UCSD-AML1 (cell line): Measurements from ENCODE around the gene OBSCN.
"Not testable (repeated sequence)": the region's sequence is repeated elsewhere in the genome, so short reads cannot be mapped to it uniquely, and the experiment has no call there.

Experiments used
- DNase-seq: peaks from one replicate; lab custom pipeline; 2025; ENCODE audit not compliant: unreplicated experiment; lab: John Stamatoyannopoulos, UW

Gene OBSCN

DNA sequence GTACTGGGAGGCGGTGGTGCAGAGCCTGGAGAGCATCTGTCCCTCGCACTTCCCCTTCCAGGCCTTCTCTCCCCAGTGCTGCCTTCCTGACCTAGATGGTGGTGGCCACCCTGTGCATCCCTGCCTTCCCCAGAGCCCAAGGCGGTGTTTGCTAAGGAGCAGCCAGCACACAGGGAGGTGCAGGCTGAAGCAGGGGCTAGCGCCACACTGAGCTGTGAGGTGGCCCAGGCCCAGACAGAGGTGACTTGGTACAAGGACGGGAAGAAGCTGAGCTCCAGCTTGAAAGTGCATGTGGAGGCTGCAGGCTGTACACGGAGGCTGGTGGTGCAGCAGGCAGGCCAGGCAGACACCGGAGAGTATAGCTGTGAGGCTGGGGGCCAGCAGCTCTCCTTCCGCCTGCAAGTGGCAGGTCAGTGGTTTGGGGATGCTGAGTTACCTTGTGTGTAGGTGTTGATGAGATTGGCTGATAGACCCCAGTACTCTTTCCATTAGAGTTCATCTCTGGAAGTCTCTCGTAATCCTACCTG, 51.6 kb downstream of the OBSCN start:
- no peak for DNase-seq

DNA sequence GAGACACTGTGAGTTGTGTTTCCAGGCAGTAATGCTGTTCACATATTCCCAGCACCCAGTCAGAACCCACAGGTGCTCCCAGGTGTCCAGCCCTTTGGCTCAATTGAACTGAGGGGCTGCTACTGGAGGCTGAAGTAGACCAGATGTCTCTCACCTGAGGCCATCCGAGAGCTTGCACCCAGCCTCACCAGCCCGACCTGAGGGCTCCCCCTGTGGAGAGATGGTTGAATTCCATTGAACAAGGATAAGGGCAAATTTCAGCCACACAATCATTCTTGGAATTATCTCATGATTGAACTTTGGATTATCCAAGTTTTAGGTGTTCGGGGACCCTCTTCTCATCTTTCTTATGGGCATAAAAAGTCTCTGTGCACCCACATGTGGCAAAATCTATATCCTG, 52.1 kb downstream of the OBSCN start:
- no peak for DNase-seq

DNA sequence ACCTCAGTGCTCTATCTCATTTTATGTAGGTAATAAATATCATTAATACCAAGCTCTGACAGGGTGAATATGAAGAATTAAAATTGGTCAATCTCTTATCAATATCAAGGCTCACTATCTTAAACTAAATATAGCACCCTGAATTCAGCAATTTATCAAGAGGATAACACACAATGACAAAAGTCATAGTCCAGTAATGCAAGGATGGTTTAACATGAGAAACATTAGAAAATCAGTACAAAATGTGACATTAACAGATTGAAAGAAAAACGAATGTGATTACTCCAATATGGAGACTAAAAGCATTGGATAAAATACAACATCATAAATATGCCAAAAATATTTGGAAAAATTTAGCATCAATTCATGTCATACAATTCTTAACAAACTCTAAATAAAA, 53.9 kb downstream of the OBSCN start:
- DNase-seq = no peak

DNA sequence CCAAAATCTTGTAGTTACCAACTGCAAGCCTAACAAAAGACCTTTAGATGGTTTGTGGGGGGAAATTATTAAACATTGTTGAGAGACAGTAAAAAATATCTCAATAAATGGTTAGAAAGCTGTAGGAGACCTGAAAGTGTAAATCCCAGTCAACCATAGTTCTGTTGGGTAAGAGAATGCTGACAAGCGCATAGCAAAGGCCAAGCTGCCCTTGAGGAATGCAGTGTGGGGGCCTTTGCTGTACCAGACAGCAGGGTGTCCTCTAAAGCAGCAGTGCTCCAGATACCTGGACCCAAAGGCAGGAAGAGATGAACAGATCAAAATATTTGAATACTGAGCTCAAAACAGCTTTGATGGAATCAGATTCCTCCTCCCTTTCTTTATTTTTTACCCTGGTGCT, 54.6 kb downstream of the OBSCN start:
- no peak for DNase-seq

DNA sequence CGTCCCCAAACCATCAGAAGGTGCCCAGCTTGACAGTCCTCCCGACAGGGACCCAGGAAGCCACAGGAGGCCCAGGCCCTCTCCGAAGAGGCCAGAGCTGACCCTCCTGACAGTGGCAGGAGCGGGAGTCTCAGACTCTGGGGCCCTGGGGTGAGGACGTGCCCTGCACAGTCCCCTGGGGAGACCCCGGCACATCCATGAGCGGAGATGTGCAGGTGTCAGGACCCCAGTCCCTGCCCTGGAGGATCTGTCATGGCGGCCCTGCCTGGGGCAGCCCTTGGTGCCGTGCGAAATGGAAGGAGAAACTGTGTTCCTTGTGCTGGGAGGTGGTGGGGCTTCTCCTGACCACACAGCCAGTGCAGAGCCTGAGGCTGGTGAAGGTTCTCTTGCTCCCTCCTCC, 55.8 kb downstream of the OBSCN start:
- no peak for DNase-seq

DNA sequence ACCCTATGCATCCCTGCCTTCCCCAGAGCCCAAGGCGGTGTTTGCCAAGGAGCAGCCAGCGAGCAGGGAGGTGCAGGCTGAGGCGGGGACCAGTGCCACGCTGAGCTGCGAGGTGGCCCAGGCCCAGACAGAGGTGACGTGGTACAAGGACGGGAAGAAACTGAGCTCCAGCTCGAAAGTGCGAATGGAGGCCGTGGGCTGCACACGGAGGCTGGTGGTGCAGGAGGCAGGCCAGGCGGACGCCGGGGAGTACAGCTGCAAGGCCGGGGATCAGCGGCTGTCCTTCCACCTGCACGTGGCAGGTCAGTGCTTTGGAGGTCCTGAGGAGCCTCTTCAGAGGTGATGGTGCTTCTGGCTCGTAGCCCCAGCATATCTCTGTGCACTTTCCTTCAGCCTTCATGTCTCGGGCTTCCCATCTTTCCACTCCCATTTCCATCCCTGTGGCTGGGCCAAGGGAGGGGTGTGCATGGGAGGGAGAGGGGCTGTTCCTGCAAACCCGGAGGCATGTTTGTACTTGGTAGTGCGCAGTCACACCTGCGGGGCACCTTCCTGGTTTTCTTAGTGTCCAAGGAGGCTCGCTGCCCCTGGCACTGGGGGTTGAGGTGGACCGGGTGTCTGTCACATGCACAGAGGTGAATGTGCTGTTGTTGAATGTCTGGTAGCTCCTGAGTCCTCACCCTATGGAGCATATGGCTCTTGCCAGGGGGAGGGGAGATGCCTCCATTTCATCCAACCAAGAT, 56.4 kb downstream of the OBSCN start:
- DNase-seq = no peak

DNA sequence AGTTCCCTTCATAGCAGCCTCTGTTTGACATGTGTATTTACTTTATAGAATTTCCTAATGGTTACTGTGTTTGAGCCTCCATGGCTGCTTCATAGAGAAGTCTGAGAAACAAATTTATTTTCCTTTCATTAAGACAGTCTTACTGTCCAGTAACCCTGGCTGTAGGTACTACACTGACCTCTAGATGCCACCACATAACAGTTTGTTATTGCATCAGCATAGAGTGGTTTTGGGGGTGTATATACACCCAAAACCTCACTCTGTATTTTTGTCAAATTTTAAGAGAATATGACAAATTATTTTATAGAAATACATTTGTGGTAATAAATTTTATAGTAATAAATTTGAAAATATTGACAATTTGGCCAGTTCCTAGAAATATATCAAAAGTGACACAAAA, 57.3 kb downstream of the OBSCN start:
- no peak for DNase-seq

DNA sequence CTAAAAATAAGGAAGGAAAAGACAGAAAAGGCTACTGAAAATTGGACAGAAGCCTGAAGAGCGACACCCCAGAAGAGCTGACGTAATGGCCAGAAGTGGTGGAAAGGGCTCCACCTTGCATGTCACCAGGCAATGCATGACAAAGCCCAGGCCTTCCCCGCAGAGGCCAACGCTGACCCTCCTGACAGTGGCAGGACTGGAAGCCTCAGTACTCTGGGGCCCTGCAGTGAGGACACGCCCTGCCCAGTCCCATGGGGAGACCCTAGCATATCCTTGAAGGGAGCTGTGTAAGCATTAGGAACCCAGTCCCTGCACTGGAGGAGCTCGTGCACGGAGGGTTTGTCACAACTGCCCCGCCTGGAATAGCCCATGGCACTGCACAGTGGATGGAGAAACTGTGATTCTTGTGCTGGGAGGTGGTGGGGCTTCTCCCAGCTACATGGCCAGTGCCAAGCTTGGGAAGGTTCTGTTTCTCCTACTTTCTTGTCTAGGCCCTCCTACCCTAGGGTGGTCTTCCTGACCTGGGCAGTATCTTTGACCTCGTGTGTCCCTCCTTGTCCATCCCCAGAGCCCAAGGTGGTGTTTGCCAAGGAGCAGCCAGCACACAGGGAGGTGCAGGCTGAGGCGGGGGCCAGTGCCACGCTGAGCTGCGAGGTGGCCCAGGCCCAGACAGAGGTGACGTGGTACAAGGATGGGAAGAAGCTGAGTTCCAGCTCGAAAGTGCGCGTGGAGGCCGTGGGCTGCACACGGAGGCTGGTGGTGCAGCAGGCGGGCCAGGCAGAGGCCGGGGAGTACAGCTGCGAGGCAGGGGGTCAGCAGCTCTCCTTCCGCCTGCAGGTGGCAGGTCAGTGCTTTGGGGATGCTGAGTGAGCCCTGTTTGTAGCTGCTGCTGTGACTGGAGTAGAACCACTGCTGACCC, 60.4 kb downstream of the OBSCN start:
- no peak for DNase-seq

DNA sequence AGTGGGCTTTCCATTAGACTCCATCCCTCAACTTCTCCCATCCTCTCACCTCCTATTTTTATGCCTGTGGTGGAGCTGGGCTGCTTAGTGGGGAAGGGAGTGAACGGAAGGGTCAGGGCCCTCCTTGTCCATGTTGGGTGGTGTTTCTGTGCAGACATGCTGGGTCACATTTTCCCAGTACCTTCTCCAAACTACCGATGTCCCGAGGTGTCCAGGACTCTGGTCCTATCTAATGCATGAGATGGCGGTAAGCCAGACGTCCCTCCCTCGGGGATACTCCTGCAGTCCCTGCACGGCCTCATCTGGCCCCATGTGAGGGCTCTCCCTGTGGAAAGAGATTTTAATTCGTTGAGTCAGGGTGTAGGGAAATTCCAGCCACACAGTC, 61.0 kb downstream of the OBSCN start:
- no peak for DNase-seq

DNA sequence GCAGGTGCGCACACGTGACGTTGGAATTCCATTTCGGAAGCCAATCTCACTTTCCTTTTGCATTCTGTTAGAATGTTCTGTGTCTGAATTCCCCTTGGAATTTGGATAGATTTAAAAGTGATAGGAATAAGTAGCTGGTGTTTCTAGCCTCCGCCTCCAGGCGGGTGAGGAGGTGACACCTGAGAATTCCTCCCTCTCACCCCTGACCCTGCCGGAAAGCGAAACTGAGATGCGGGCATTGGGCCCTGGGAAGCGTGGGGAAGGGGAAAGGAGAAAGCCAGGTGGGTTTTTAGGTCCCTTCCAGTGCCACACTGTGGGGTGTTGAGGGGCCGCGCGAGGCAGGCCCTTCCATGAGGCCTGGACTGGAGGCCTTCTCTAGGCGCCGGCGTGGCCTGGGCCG, 61.6 kb downstream of the OBSCN start:
- not testable (repeated sequence) for DNase-seq

DNA sequence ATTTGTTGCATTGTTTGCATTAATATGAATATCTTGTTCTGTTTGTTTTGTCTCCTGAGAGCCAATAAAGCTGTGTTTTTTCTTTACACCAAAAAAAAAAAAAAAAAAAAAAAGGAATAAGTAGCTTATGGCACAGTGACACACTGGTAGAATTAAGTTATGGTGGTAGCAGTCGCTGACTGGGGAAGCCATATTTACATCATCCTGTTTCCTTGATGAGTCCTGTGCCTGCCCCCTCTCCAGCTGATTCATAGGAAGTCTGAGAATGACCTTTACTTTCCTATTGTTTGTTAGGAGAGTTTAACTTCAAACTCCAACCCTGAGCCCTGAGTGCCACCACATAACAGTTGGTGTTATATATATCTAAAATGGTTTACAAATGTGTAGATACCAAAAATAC, 62.2 kb downstream of the OBSCN start:
- no peak for DNase-seq

DNA sequence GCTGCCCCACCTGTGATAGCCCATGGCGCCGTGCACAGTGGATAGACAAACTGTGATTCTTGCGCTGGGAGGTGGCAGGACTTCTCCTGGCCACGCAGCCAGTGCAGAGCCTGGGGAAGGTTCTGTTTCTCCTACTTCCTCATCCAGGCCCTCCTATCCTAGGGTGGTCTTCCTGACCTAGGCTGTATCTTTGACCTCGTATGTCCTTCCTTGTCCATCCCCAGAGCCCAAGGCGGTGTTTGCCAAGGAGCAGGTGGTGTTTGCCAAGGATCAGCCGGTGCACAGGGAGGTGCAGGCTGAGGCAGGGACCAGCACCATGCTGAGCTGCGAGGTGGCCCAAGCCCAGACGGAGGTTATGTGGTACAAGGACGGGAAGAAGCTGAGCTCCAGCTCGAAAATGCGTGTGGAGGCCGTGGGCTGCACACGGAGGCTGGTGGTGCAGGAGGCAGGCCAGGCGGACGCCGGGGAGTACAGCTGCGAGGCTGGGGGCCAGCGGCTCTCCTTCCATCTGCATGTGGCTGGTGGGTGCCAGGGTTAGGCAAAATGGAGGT, 63.9 kb downstream of the OBSCN start:
- DNase-seq = no peak

DNA sequence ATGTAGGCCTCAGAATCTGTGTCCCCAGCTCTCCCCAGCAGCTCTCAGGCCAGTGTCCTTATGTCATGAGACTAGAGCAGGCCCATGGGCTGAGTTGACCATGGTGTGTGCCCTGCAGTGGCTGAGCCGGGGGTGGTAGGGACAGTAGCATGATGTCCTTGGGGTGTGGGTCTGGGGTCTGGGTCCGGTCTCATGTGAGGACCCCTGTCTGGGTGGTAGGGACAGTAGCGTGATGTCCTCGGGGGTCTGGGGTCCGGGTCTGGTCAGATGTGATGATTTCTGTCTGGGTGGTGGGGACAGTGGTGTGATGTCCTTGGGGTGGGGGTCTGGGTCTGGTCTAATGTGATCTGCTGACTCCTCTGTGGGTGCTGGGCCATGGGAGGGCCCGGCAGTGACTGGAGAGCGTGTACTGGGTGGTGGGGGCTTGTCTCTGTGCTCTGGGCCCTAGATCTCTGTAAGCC, 64.5 kb downstream of the OBSCN start:
- no peak for DNase-seq

DNA sequence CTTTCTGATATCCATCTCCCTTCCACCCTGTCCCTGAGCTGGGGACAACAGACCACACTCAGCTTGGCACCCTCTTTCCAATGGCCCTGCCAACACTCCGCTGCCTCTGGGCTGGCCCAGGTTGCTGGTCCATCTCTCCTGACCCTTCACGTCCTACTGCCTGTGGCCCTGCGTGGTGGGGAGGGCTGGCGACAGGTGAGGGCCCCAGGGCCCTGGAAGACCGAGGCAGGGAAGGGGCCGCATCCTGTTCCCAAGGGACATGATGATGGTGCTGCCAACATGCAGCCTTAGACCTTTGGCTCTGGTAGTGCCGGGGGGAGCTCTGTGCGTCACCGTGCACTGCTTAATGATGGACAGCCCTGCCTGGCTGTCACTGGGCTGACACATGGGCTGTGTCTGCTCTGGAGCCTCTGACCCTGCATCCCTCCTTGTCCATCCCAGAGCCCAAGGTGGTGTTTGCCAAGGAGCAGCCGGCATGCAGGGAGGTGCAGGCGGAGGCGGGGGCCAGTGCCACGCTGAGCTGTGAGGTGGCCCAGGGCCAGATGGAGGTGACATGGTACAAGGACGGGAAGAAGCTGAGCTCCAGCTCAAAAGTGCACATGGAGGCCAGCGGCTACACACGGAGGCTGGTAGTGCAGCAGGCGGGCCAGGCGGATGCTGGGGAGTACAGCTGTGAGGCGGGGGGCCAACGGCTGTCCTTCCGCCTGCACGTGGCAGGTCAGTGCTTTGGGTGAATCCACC, 65.2 kb downstream of the OBSCN start:
- no peak for DNase-seq

DNA sequence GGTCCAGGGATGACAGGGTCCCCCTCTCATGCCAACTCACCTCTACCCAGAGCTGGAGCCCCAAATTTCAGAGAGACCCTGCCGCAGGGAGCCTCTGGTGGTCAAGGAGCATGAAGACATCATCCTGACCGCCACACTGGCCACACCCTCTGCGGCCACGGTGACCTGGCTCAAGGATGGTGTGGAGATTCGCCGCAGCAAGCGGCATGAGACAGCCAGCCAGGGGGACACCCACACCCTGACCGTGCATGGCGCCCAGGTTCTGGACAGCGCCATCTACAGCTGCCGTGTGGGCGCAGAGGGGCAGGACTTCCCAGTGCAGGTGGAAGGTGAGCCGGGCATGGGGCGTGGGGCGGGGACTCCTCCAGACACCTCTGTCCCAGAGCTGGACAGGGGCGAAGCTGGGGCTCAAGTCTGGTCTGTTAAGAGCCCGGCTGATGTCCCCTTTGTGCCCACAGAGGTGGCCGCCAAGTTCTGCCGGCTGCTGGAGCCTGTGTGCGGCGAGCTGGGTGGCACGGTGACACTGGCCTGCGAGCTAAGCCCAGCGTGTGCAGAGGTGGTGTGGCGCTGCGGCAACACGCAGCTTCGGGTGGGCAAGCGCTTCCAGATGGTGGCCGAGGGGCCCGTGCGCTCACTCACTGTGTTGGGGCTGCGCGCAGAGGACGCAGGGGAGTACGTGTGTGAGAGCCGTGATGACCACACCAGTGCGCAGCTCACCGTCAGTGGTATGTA, 66.0 kb downstream of the OBSCN start:
- no peak for DNase-seq

DNA sequence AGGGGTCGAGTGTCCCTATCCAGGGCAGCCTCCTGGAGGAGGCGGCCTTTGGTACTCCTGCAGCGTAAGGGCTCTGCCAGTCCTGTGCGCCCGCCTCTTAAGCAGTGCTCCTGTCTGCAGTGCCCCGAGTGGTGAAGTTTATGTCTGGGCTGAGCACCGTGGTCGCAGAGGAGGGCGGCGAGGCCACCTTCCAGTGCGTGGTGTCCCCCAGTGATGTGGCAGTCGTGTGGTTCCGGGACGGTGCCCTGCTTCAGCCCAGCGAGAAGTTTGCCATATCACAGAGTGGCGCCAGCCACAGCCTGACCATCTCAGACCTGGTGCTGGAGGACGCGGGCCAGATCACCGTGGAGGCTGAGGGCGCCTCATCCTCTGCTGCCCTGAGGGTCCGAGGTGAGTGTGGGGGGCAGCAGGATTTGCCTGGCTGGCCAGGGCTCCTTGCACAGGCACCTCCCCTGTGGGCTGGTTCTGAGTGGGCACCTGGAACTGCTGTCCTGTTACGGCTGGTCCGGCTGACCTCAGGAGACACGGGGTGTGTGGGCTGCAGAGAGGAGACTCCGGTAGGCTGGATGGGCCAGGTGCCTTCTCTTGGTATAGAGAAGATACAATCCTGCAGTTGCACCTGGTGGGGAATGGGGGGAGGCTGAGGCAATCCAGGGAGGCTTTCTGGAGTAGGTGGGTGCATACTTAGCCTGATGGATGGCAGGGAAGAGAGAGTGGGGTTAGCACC, 66.8 kb downstream of the OBSCN start:
- no peak for DNase-seq

DNA sequence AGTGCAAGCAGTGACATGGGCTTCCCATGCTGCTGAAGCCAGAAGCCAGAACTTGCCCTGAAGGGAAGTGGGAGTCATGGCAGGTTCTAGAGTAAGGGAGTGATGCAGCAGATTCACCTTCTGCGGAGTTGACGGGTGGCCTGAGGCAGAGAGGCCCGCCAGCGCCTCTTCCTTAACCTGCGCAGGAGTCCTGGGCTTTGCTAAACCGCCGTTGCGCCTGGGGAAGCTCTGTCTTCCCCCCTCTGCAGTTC, 67.3 kb downstream of the OBSCN start:
- no peak for DNase-seq

DNA sequence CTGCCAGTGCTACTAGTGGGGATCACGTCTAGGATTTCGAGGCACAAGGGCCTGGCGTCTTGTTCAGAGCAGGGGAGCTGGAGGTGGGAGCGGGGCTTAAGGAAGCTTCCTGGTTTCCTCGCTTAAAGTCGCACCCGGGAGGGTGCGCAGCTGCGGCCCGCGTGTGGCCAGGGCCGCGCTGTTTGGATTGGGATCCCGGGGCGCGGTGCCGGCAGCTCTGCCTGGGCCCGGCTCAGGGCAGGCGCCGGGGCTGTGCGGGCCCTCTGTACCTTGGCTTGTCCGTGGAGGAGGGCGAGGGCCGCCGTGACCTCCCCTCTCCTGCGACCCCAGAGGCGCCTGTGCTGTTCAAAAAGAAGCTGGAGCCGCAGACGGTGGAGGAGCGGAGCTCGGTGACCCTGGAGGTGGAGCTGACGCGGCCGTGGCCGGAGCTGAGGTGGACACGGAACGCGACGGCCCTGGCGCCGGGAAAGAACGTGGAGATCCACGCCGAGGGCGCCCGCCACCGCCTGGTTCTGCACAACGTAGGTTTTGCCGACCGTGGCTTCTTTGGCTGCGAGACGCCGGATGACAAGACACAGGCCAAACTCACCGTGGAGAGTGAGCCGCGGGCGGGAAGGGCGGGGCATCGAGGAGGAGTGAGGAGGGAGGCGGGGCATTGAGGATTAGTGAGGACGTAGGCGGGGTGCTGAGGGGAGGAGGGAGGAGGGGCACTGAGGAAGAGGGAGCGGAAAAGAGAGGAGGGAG, 67.8 kb downstream of the OBSCN start:
- DNase-seq = no peak

DNA sequence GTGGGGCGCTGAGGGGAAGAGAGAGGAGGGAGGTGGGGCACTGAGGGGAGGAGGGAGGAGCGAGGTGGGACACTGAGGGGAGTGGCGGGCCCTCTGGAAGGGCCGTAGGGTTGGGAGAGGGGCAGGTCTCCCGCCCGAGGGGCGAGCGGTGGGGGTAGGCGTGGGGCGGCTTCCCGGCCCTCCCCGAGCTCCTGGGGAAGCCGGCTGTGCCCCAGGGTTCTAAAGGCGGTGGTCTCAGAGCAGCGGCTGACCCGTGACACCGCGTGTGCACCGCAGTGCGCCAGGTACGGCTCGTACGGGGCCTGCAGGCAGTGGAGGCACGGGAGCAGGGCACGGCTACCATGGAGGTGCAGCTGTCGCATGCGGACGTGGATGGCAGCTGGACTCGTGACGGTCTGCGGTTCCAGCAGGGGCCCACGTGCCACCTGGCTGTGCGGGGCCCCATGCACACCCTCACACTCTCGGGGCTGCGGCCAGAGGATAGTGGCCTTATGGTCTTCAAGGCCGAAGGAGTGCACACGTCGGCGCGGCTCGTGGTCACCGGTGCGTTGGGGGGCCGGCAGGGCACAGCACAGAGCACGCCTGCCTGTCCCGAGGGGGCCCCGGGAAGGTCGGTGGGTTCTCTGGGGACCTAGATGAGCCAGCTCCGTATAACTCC, 68.5 kb downstream of the OBSCN start:
- DNase-seq = no peak
